Measurements from ENCODE around the gene LDHD.
"Not testable (repeated sequence)": the region's sequence is repeated elsewhere in the genome, so short reads cannot be mapped to it uniquely, and the experiment has no call there.

LDHD gene

GRCh38 chr16:75093598-75094540, 22.7 kb downstream of the LDHD start:
- DNase-seq (ENCODE audit: low read depth) = no peak
- no peak for TF ChIP-seq CTCF (IDR thresholded peaks at IDR 0.05; ENCODE audit: low read depth, low read length, missing control alignments)
- H3K4me3 ChIP-seq (ENCODE audit: low read depth, low read length) = no peak overlapping the region

DNA sequence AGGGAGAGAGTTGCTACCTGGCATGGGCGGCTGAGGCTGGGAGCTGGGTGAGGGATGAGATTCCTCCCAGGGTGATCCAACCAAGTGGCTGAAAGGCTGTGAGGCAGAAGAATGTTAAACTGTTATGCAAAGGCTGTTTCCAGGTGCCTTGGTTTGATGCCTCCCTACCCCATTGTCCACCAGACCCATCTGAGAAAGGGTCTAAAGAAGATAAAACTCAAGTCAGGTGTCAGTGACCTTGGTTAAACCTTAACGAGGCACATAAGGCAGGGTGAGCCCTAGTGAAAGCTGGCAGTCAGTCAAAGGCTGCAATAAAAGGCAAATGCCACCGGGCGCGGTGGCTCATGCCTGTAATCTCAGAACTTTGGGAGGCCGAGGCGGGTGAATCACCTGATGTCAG, 23.8 kb downstream of the LDHD start:
- DNase-seq (ENCODE audit: low read depth) = no peak
- TF ChIP-seq CTCF (IDR thresholded peaks at IDR 0.05; ENCODE audit: low read depth, low read length, missing control alignments) = no peak
- H3K4me3 ChIP-seq (ENCODE audit: low read depth, low read length) = no peak overlapping the region

DNA sequence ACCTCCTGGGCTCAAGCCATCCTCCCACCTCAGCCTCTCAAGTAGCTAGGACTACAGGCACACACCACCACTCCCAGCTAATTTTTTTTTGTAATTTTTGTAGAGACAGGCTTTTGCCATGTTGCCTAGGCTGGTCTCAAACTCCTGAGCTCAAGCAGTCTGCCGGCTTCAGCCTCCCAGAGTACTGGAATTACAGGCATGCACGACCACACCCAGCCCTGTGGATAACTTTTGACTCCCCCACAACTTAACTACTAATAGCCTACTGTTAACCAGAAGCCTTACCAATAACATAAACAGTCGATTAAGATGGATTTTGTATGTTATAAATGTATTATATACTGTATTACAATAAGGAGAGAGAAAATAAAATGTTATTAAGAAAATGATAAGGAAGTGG, 25.0 kb downstream of the LDHD start:
- not testable (repeated sequence) for DNase-seq (ENCODE audit: low read depth)

DNA sequence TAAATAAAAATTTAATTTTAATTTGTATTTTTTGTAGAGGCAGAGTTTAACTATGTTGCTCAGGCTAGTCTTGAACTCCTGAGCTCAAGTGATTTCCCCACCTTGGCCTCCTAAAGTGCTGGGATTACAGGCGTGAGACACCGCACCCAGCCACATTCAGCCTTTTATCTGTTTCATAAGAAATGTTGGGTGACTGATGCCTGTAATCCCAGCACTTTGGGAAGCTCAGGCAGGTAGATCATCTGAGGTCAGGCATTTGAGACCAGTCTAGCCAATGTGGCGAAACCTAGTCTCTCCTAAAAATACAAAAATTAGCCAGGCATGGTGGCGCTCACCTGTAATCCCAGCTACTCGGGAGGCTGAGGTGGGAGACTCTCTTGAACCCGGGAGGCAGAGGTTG, 25.7 kb downstream of the LDHD start:
- not testable (repeated sequence) for H3K4me3 ChIP-seq (ENCODE audit: low read depth, low read length); DNase-seq (ENCODE audit: low read depth)

More for the DNA sequence above, 25.0 kb downstream of the LDHD start:
- not testable (repeated sequence) for H3K4me3 ChIP-seq (ENCODE audit: low read depth, low read length)

GRCh38 chr16:75089486-75090202, 26.9 kb downstream of the LDHD start:
- no peak for DNase-seq (ENCODE audit: low read depth)
- no peak overlapping the region for H3K4me3 ChIP-seq (ENCODE audit: low read depth, low read length)
- TF ChIP-seq CTCF (IDR thresholded peaks at IDR 0.05; ENCODE audit: low read depth, low read length, missing control alignments) = no peak

GRCh38 chr16:75088934-75089333, 27.6 kb downstream of the LDHD start:
- no peak overlapping the region for H3K4me3 ChIP-seq (ENCODE audit: low read depth, low read length)
- no peak for DNase-seq (ENCODE audit: low read depth)
- no peak for TF ChIP-seq CTCF (IDR thresholded peaks at IDR 0.05; ENCODE audit: low read depth, low read length, missing control alignments)

DNA sequence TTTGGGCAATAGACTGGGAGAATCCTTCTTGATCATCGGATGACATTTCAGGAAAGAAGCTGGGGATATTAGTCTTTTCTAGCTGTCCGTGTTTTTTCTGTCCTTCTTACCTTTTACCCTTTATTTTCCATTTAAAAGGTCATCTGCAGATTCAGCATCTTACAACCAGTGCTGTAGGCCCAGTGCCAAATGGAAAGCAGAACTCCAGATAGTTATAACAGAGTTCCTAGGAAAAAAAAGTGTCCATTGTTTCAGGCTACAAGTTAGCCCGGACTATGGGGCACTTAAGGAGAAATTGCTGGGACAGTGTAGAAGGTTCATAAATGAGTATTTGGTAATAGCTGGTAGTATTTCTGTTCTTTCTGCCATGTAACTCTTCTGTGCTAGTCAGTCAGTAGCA, 28.4 kb downstream of the LDHD start:
- H3K4me3 ChIP-seq (ENCODE audit: low read depth, low read length) = no peak overlapping the region
- TF ChIP-seq CTCF (IDR thresholded peaks at IDR 0.05; ENCODE audit: low read depth, low read length, missing control alignments) = no peak
- no peak for DNase-seq (ENCODE audit: low read depth)
